IPS-NIHi7 (cell line): Measurements from ENCODE around the gene BCL2L2.
"Not testable (repeated sequence)": the region's sequence is repeated elsewhere in the genome, so short reads cannot be mapped to it uniquely, and the experiment has no call there.

Experiments
- DNase-seq: peaks from one replicate; pipeline ENCODE4 v3.0.0; 2012; ENCODE audit warnings: mixed read lengths; ENCODE audit errors: extremely low spot score

BCL2L2 gene

GRCh38 chr14:23324455-23324846 lies 17.8 kb downstream of the BCL2L2 start:
- no peak for DNase-seq

- no peak for DNase-seq
Observed at GRCh38 chr14:23324993-23325392, 18.4 kb downstream of the BCL2L2 start.

- not testable (repeated sequence) for DNase-seq
Observed at GRCh38 chr14:23325746-23326145, 19.1 kb downstream of the BCL2L2 start.

GRCh38 chr14:23326491-23327332 lies 20.1 kb downstream of the BCL2L2 start:
- no peak for DNase-seq

- DNase-seq = peak; percentile 78
Observed at GRCh38 chr14:23327947-23328744, 21.5 kb downstream of the BCL2L2 start.

- DNase-seq = no peak
Observed at GRCh38 chr14:23335623-23336022, 29.0 kb downstream of the BCL2L2 start.

- DNase-seq = no peak
Observed at GRCh38 chr14:23339506-23340268, 33.1 kb downstream of the BCL2L2 start.

GRCh38 chr14:23344481-23344880 lies 37.8 kb downstream of the BCL2L2 start:
- no peak for DNase-seq

GRCh38 chr14:23345987-23346692 lies 39.5 kb downstream of the BCL2L2 start:
- DNase-seq = peak; percentile 36

- peak; percentile 26 for DNase-seq
Observed at GRCh38 chr14:23346693-23347405, 40.2 kb downstream of the BCL2L2 start.

GRCh38 chr14:23347406-23348296 lies 41.0 kb downstream of the BCL2L2 start:
- DNase-seq = no peak

GRCh38 chr14:23348297-23348655 lies 41.6 kb downstream of the BCL2L2 start:
- DNase-seq = no peak

- DNase-seq = no peak
Observed at GRCh38 chr14:23349156-23349845, 42.7 kb downstream of the BCL2L2 start.

GRCh38 chr14:23351681-23352505 lies 45.3 kb downstream of the BCL2L2 start:
- peak; percentile 67 for DNase-seq

- DNase-seq = peak; percentile 90
Observed at GRCh38 chr14:23352506-23353432, 46.1 kb downstream of the BCL2L2 start, which contains the start of gene SLC22A17. Gene SLC22A17 (minus strand): TSS chr14:23352887.

- DNase-seq = no peak
Observed at GRCh38 chr14:23353433-23353780, 46.8 kb downstream of the BCL2L2 start.

GRCh38 chr14:23354990-23355389 lies 48.4 kb downstream of the BCL2L2 start:
- DNase-seq = no peak
